ENCODE measurements around the gene EME2. TPM values are rescaled to one million over a fixed set of nuclear protein-coding genes. Genes with fewer than 3 reads are reported as not detected.

Gene EME2
- polyA plus RNA-seq, 1 donor from 2014 or later, result 1.5 TPM

DNA sequence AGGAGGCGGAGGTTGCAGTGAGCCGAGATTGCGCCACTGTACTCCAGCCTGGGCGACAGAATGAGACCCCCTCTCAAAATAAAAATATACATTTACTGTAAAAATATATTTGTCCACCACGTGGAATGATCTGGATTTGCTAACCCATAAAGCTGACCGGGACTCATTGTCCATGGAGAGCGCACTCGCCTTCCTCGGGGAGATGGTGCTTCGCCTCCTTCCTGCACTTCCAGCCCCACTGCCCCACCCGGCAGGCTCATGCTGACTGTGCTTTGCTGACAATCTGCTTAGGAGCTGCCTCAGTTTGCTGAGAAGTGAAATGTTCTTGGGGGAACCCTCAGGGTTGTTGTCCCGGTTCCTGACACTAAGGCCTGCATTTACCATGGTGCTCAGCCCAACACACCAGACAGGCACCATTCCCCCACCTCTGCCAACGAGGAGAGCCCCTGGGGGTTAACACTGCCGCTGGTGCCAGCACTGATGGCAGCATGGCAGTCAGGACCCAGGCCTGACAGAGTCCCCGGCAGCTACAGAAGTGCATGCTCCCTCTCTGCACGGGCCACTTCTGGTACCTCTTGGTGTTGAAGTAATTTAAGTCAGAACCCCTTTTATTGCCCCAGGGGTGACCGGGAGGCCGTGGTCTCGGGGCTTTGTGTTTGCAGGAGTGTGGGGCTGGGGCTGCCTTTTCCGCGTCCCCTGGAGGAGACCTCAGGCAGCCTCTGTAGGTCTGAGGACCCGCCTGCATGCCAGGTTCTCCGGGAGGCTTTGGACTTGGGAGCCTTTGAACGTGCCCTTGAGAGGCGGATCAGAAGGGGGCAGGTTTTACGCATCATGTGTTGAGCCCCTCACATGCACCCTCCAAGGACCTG is 12.6 kb downstream of the EME2 start:
- Mint-ChIP-seq H3K4me3 (peak overlapping the region in 3 of 4 donors; percentile 67 to 81 (median 74)), H3K9me3 (no peaks in the 10 kb centered on the region), H3K27me3 (no peaks in the 10 kb centered on the region), H3K4me1 (peaks cover 0 to 13% (median 9%) of the 10 kb centered on the region in 3 donors), H3K36me3 (peaks cover 2% of the 10 kb centered on the region), H3K27ac (peak overlapping the region in 1 of 3 donors; percentile 53)

DNA sequence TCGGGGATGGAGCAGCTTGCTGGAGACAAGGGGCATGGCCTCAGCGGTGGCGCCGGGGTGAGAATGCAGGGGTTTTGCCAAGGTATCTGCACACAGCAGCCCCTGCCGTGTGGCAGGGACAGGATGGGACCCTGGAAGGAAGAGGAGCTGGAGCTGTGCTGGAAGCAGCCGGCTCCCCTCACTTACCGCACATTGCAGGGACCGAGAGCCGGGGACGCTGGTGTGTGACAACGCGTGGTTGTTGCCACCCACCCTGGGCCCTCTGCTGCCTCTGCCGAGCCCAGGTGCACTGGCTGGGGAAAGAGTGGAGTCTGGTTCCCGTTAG is 13.2 kb downstream of the EME2 start:
- Mint-ChIP-seq H3K27me3 (no peaks in the 10 kb centered on the region), H3K4me1 (peaks cover 0 to 13% (median 9%) of the 10 kb centered on the region in 3 donors), H3K4me3 (peak overlapping the region in 1 of 4 donors; percentile 81), H3K36me3 (peaks cover 2% of the 10 kb centered on the region), H3K9me3 (no peaks in the 10 kb centered on the region), H3K27ac (no peak overlapping the region)

DNA sequence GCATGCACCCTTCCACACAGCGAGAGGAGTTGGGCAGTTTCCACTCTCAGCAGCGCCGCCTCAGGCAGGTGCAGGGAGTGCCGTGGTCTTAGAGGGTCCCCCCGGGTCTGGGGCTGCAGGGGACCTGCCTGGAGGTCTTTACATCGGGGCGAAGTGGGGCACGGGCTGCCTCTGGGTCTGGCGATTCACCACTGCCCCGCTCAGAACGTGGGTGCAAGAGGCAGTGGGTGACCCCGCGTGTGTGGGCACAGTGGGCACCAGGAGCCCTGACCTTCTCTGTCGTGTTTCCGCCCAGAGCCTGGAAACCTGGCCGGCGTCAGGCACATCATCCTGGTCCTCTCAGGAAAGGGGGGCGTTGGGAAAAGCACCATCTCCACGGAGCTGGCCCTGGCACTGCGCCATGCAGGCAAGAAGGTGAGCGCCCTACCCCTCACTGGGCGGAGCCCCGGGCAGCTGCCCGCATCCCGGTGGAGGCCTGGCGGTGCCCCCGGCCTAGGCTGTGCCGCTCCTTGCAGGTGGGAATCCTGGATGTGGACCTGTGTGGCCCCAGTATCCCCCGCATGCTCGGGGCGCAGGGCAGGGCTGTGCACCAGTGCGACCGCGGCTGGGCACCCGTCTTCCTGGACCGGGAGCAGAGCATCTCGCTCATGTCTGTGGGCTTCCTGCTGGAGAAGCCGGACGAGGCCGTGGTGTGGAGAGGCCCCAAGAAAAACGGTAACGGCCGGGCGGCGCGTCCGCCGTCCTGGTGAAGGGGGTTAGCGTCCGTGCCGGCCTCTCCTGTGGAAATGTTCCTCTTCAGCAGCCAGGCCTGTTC is 13.8 kb downstream of the EME2 start:
- peaks cover 0 to 9% (median 9%) of the 10 kb centered on the region in 3 donors for H3K4me1 Mint-ChIP-seq
- no peak overlapping the region for H3K4me3 Mint-ChIP-seq
- peaks cover 2% of the 10 kb centered on the region for H3K36me3 Mint-ChIP-seq
- H3K27me3 Mint-ChIP-seq, result no peaks in the 10 kb centered on the region
- no peaks in the 10 kb centered on the region for H3K9me3 Mint-ChIP-seq
- H3K27ac Mint-ChIP-seq, result no peak overlapping the region

DNA sequence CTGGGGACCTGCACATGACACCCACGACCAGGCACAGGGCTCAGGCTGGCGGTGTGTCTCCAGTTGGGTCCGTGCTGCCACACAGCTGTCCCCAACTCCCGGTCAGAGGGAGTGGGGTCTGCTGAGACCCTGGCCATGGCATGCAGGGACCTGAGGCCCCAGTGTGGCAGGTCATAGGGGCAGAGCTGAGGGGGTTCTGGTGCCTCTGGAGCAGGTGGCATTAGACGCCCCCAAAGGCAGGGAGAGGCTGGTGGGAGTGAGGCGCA is 14.4 kb downstream of the EME2 start:
- Mint-ChIP-seq H3K9me3 (no peaks in the 10 kb centered on the region), H3K36me3 (peaks cover 2% of the 10 kb centered on the region), H3K4me3 (no peak overlapping the region), H3K4me1 (peaks cover 0 to 6% (median 5%) of the 10 kb centered on the region in 3 donors), H3K27ac (no peak overlapping the region), H3K27me3 (no peaks in the 10 kb centered on the region)

DNA sequence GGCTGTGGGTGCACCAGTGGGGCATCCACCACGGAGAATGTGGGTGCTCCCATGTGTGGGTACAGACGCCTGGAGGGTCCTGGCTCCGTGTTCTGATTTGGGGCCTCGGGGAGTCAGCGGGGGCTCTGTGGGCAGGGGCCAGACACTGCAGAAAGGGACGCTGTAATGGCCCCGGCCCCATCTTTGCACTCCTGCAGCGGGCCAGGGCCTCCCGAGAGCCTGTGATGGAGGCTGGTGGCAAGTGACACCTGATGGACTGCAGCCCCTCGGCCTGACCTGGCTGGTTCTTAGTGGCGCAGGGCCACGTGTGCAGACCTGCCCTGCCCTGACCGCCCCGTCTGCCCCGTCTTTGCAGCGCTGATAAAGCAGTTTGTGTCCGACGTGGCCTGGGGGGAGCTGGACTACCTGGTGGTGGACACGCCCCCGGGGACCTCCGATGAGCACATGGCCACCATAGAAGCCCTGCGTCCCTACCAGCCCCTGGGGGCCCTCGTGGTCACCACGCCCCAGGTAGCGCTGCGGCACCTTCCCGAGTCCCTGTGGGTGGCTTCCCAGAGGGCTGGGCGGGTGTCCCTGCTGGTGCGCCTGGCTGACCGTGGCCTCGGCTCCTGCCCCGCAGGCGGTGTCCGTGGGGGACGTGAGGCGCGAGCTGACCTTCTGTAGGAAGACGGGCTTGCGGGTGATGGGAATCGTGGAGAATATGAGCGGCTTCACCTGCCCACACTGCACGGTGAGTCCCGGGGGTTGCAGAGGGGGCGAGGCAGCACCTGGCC is 14.9 kb downstream of the EME2 start:
- Mint-ChIP-seq H3K27ac (no peak overlapping the region), H3K4me1 (peaks cover 0 to 6% (median 5%) of the 10 kb centered on the region in 3 donors), H3K9me3 (no peaks in the 10 kb centered on the region), H3K4me3 (no peak overlapping the region), H3K27me3 (no peaks in the 10 kb centered on the region), H3K36me3 (peaks cover 2% of the 10 kb centered on the region)

DNA sequence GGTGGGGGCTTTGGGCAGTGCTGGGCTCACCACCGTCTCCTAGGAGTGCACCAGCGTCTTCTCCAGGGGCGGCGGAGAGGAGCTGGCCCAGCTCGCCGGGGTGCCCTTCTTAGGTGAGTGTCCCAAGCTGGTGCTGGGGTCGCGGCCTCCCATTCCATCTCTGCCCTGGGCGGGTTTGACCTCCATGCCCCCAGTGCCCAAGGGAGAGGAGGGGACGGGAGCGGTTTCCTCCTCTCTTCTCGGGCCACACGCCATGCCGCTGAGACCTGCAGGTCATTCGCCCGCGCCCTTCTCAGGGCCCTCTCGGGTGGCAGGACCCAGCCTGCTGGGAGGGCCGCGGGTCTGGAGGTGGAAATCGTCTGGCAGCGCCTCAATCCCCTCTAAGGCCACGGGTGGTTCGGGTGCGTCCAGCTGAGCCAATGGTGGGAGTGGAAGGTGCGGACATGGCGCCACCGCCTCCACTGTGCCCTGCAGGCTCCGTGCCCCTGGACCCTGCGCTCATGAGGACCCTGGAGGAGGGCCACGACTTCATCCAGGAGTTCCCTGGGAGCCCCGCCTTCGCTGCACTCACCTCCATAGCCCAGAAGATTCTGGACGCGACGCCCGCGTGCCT is 15.6 kb downstream of the EME2 start:
- H3K36me3 Mint-ChIP-seq, result peaks cover 2% of the 10 kb centered on the region
- peaks cover 0 to 6% (median 5%) of the 10 kb centered on the region in 3 donors for H3K4me1 Mint-ChIP-seq
- H3K4me3 Mint-ChIP-seq, result peak overlapping the region in 2 of 4 donors; percentile 5 to 66
- no peak overlapping the region for H3K27ac Mint-ChIP-seq
- no peaks in the 10 kb centered on the region for H3K9me3 Mint-ChIP-seq
- no peaks in the 10 kb centered on the region for H3K27me3 Mint-ChIP-seq

DNA sequence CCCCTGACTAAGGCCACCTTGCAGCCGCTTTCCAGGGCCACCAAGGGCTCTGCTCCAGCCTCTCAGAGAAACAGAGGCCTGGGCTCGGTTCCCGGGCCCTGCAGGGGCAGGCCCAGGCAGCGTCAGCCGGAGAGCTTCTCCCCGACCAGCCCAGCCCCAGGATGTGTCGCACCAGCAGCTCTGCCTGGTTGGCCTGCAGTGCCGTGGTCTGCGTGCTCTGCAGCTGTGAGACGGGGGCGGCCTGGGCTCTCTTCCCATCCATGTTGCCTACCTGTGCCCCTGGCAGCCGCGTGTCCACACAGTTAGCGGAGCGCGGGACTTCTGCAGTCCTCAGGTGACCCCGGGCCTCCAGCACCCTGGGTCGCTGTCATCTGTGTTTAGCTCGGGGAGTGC is 16.1 kb downstream of the EME2 start:
- H3K4me3 Mint-ChIP-seq, result peak overlapping the region in 3 of 4 donors; percentile 5 to 72 (median 66)

DNA sequence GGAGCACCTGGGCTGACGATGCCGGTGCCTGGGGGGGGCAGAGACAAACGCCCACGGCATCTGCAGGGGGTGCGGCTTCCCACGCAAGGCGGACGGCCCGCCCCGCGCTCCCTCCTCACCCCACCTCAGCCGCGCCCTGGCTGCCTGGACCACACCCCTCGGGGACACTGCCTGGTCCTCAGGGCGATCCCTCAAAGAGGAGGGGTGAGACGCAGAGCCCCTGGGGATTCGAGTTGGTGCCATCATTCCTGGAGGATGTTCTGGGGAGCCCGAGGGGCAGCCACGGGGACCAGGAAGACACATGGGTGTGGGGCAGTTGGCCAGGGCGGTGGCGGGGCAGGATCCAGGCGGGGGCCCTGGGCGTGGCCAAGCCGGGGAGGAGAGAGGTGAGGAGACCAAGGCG is 17.0 kb downstream of the EME2 start:
- no peak overlapping the region for H3K4me3 Mint-ChIP-seq
- H3K27ac Mint-ChIP-seq, result no peak overlapping the region
- no peaks in the 10 kb centered on the region for H3K9me3 Mint-ChIP-seq
- H3K4me1 Mint-ChIP-seq, result peaks cover 0 to 6% (median 2%) of the 10 kb centered on the region in 3 donors
- H3K27me3 Mint-ChIP-seq, result no peaks in the 10 kb centered on the region
- H3K36me3 Mint-ChIP-seq, result peaks cover 2% of the 10 kb centered on the region

More for the DNA sequence above, 16.1 kb downstream of the EME2 start:
- peaks cover 2% of the 10 kb centered on the region for H3K36me3 Mint-ChIP-seq
- no peak overlapping the region for H3K27ac Mint-ChIP-seq
- peaks cover 0 to 6% (median 2%) of the 10 kb centered on the region in 3 donors for H3K4me1 Mint-ChIP-seq
- no peaks in the 10 kb centered on the region for H3K9me3 Mint-ChIP-seq
- no peaks in the 10 kb centered on the region for H3K27me3 Mint-ChIP-seq

DNA sequence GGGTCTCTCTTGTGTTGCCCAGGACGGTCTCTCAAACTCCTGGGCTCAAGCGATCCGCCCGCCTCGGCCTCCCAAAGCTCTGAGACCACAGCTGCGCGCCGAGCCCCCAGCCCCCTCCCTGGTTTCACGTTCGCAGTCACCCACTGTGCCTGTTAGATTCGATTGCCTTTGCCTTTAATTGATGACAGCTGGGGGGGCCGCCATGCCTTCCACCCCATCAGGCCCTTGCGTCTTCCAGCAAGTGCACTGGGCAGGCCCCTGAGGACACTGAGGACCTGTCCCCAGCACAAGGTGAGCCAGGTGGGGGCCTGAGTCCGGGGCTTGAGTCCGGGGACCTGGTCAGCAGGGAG is 17.6 kb downstream of the EME2 start:
- no peaks in the 10 kb centered on the region for H3K9me3 Mint-ChIP-seq
- no peak overlapping the region for H3K4me3 Mint-ChIP-seq
- no peak overlapping the region for H3K27ac Mint-ChIP-seq
- no peaks in the 10 kb centered on the region for H3K27me3 Mint-ChIP-seq
- H3K4me1 Mint-ChIP-seq, result peaks cover 0 to 4% (median 0%) of the 10 kb centered on the region in 3 donors
- peaks cover 2% of the 10 kb centered on the region for H3K36me3 Mint-ChIP-seq

DNA sequence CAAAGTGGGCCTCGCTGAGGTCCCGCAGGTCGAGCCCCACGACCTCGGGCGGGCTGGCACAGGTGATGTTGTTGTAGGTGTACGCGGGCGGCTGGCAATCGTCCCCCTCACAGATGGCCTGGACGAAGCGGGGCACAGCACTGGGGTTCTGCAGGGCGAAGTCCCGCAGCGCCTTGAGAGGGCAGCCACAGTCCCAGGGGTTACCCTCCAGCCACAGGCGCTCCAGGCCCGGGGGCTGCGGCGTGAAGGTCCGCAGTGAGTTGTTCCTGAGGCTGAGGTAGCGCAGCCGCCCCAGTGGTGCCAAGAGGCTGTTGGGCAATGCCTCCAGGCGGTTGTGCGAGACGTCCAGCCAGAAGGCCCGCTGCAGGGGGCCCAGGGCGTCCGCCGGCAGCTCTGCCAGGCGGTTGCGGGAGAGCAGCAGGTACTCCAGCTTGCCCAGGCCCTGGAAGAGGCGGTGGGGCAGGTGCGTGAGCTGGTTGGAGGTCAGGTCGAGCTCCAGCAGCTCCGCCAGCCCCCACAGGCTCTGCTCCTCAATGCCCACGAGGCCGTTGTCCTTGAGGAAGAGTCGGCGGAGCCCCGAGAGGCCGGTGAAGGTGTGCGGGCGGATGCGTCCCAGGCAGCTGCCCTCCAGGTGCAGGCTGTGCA is 18.1 kb downstream of the EME2 start:
- Mint-ChIP-seq H3K36me3 (peaks cover 2% of the 10 kb centered on the region), H3K9me3 (no peaks in the 10 kb centered on the region), H3K27me3 (no peaks in the 10 kb centered on the region)

DNA sequence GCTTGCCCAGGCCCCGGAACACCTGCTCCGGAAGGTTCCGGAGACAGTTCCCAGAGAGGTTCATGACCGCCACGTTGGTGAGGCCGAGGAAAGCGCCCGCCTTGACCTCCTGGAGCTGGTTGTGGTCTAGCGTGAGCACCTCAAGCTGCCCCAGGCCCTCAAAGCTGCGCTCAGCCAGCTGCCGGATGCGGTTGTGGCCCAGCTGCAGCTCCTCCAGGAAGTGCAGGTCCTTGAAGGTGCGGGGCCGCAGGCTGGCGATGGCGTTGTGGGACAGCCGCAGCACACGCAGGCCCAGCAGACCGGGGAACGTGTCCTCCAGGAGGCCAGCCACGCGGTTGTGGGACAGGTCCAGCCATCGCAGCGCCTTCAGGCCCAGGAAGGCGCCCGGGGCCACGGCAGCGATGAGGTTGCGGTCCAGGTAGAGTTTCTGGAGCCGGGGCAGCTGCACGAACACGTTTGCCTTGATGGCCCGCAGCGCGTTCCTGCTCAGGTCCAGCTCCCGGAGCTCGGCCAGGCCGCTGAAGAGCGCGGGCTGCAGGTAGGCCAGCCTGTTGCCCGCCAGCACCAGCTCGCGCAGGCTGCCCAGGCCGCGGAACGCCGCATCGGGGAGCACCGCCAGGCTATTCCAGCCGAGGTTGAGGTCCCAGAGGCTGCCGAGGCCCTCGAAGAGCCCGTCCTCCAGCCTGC is 18.8 kb downstream of the EME2 start:
- peaks cover 0 to 4% (median 0%) of the 10 kb centered on the region in 3 donors for H3K4me1 Mint-ChIP-seq
- no peak overlapping the region for H3K27ac Mint-ChIP-seq
- no peak overlapping the region for H3K4me3 Mint-ChIP-seq
- no peaks in the 10 kb centered on the region for H3K9me3 Mint-ChIP-seq
- no peaks in the 10 kb centered on the region for H3K27me3 Mint-ChIP-seq
- H3K36me3 Mint-ChIP-seq, result peaks cover 2% of the 10 kb centered on the region

More for the DNA sequence above, 18.1 kb downstream of the EME2 start:
- no peak overlapping the region for H3K27ac Mint-ChIP-seq
- peaks cover 0 to 4% (median 0%) of the 10 kb centered on the region in 3 donors for H3K4me1 Mint-ChIP-seq
- no peak overlapping the region for H3K4me3 Mint-ChIP-seq

DNA sequence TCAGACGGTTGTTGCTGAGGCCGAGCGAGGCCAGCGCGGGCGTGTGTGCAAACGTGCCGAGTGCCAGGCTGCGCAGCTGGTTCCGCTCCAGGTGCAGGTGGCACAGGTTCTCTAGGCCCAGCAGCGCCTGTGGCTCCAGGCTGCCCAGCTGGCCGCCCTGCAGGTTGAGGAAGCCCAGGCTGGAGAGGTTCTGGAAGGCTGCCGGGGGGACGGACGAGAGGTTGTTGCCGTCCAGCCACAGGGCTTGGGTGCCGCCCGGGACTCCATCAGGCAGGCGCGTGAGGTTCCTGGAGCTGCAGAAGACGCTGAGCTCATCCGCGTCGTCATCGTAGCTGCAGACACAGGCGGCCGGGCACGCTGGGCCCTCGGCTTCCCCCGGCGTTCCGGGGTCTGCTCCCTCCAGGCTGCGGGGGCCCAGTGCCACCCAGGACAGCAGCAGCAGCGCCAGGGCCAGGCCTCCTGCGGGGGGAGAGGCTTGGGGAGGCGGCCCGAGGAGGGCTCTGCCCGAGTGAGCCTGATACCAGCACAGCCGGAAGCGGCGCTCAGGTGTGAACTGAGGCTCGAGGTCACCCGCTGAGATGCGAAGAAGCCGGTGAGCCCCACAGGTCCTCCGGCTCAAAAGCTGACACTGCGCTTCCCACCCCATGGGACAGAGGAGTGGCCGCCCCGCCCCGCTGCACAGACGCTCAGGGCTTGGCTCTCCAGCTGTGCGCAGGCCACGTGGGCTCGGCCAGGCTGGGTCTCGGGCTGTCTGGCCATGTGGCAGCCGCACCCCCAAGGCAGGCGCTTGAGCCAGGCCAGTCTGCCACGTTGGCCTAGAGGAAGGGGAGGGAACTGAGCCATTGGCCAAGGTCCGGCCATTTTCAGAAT is 19.6 kb downstream of the EME2 start:
- H3K4me1 Mint-ChIP-seq, result peaks cover 0 to 4% (median 0%) of the 10 kb centered on the region in 3 donors
- no peaks in the 10 kb centered on the region for H3K27me3 Mint-ChIP-seq
- no peak overlapping the region for H3K4me3 Mint-ChIP-seq
- H3K36me3 Mint-ChIP-seq, result peaks cover 2% of the 10 kb centered on the region
- H3K27ac Mint-ChIP-seq, result peak overlapping the region in 1 of 3 donors; percentile 39
- peaks cover 0 to 4% (median 0%) of the 10 kb centered on the region in 3 donors for H3K9me3 Mint-ChIP-seq

All from IgD-negative memory B cell (primary cell).